Endodermal cell (in vitro differentiated cells): Measurements from ENCODE around the gene UBE2D4. TPM values are rescaled to one million over a fixed set of nuclear protein-coding genes. Genes with fewer than 3 reads are reported as not detected.
"Not testable (repeated sequence)": the region's sequence is repeated elsewhere in the genome, so short reads cannot be mapped to it uniquely, and the experiment has no call there.

Experiments used
- DNase-seq: peaks from one replicate; pipeline ENCODE4 v3.0.0-alpha.2; 2017
- H3K27ac ChIP-seq: 2 replicates; pipeline ENCODE4 v1.5.1; 2013; ENCODE audit warnings: mild to moderate bottlenecking, low read depth, low read length, moderate library complexity
- H3K27me3 ChIP-seq: 2 replicates; pipeline ENCODE4 v1.6.1; 2013; ENCODE audit warnings: mild to moderate bottlenecking, low read length, moderate library complexity; ENCODE audit not compliant: insufficient read depth, control insufficient read depth, poor library complexity, severe bottlenecking
- H3K36me3 ChIP-seq: 2 replicates; pipeline ENCODE4 v1.7.0; 2013; ENCODE audit warnings: mild to moderate bottlenecking, low read length, moderate library complexity; ENCODE audit not compliant: control insufficient read depth, insufficient read depth
- H3K4me1 ChIP-seq: one replicate; pipeline ENCODE4 v1.7.0; 2013; ENCODE audit warnings: low read length; ENCODE audit not compliant: control insufficient read depth, insufficient read depth
- H3K4me3 ChIP-seq: 2 replicates; pipeline ENCODE4 v1.5.1; 2013; ENCODE audit warnings: mild to moderate bottlenecking, low read length, moderate library complexity
- H3K9ac ChIP-seq: 2 replicates; pipeline ENCODE4 v1.6.1; 2013; ENCODE audit warnings: mild to moderate bottlenecking, low read length, moderate library complexity; ENCODE audit not compliant: poor library complexity, severe bottlenecking; ENCODE audit errors: extremely low read depth
- H3K9me3 ChIP-seq: 2 replicates; pipeline ENCODE4 v1.6.1; 2013; ENCODE audit warnings: mild to moderate bottlenecking, low read length, moderate library complexity; ENCODE audit not compliant: control insufficient read depth
- H3K27ac Mint-ChIP-seq: 2 replicates; pipeline ENCODE4 v1.8.0; 2020; ENCODE audit warnings: mixed read lengths
- H3K27me3 Mint-ChIP-seq: 2 replicates; pipeline ENCODE4 v1.8.0; 2021; ENCODE audit warnings: mild to moderate bottlenecking, mixed read lengths; ENCODE audit not compliant: insufficient read depth
- H3K36me3 Mint-ChIP-seq: 2 replicates; pipeline ENCODE4 v1.8.0; 2020; ENCODE audit warnings: low read depth, mixed read lengths
- H3K4me1 Mint-ChIP-seq: 2 replicates; pipeline ENCODE4 v1.8.0; 2020; ENCODE audit warnings: mixed read lengths
- H3K4me3 Mint-ChIP-seq: 2 replicates; pipeline ENCODE4 v1.8.0; 2020; ENCODE audit warnings: mild to moderate bottlenecking, moderate library complexity, mixed read lengths
- H3K9me3 Mint-ChIP-seq: 2 replicates; pipeline ENCODE4 v1.8.0; 2020; ENCODE audit warnings: mild to moderate bottlenecking, mixed read lengths
- WGBS, 2 experiments: methylation state at CpG; one replicate each; pipeline versions ENCODE4 v1.1.5 to v1.1.7; 2013; ENCODE audit warnings: missing lambda C conversion rate in 2 of 2, mixed read lengths in 1 of 2; ENCODE audit not compliant: insufficient coverage in 1 of 2, insufficient read length in 1 of 2; 5-methylcytosine and 5-hydroxymethylcytosine counted together
- total RNA-seq, 2 donors: library from RNA; stranded (reverse); fragmentation: NEBNext Ultra II Directional in 1 of 2; extraction: Animal tissue kit (Norgen Biotek cat#: 25700) in 1 of 2; gene quantifications; 2 replicates in 1 of 2; 3 replicates in 1 of 2; pipeline ENCODE4 v1.2.1, GENCODE V29; 2021
- TF ChIP-seq, protein P1 (sequence below): fragments of 200-600 bp; sonication (generic); conservative IDR thresholded peaks from 2 replicates; pipeline ENCODE4 v1.5.0; 2021; ENCODE audit warnings: antibody characterized with exemption, mild to moderate bottlenecking

The UBE2D4 gene
- total RNA-seq, 2 donors from 2014 or later, result 10.0 to 10.7 TPM

DNA sequence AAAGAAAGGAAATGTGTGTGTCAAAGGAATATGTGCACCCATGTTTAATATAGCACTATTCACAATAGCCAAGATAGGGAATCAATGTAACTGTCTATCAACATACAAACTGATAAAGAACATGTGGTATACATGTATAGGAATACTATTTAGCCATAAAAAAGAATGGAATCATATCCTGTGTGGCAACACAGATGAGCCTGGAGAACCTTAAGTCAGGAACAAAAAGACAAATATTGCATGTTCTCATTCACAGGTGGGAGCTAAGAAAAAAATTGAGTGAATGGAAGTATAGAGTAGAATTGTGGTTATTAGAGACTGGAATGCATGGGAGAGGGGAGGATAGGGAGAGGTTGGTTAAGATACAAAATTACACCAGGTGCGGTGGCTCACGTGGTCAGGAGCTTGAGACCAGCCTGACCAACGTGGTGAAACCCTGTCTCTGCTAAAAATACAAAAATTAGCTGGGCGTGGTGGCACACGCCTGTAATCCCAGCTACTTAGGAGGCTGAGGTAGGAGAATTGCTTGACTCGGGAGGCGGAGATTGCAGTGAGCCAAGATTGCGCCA, 30.3 kb upstream of the UBE2D4 start:
- H3K9me3 ChIP-seq, result no peaks in the 10 kb centered on the region
- no peak overlapping the region for H3K9ac ChIP-seq
- WGBS, 2 experiments, result 92 to 95% methylated on average over 4 to 8 of the region's 8 CpGs
- DNase-seq, result no peak
- H3K4me1 ChIP-seq, result no peaks in the 10 kb centered on the region
- Mint-ChIP-seq H3K9me3 (no peaks in the 10 kb centered on the region), H3K4me3 (no peak overlapping the region), H3K27me3 (no peaks in the 10 kb centered on the region), H3K27ac (no peak overlapping the region), H3K36me3 (peaks cover 4% of the 10 kb centered on the region), H3K4me1 (peaks cover 1% of the 10 kb centered on the region)
- TF ChIP-seq, protein P1, sequence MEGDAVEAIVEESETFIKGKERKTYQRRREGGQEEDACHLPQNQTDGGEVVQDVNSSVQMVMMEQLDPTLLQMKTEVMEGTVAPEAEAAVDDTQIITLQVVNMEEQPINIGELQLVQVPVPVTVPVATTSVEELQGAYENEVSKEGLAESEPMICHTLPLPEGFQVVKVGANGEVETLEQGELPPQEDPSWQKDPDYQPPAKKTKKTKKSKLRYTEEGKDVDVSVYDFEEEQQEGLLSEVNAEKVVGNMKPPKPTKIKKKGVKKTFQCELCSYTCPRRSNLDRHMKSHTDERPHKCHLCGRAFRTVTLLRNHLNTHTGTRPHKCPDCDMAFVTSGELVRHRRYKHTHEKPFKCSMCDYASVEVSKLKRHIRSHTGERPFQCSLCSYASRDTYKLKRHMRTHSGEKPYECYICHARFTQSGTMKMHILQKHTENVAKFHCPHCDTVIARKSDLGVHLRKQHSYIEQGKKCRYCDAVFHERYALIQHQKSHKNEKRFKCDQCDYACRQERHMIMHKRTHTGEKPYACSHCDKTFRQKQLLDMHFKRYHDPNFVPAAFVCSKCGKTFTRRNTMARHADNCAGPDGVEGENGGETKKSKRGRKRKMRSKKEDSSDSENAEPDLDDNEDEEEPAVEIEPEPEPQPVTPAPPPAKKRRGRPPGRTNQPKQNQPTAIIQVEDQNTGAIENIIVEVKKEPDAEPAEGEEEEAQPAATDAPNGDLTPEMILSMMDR, result no peak
- peaks cover 4% of the 10 kb centered on the region for H3K36me3 ChIP-seq
- no peak overlapping the region for H3K4me3 ChIP-seq
- H3K27me3 ChIP-seq, result no peaks in the 10 kb centered on the region
- H3K27ac ChIP-seq, result no peak overlapping the region

DNA sequence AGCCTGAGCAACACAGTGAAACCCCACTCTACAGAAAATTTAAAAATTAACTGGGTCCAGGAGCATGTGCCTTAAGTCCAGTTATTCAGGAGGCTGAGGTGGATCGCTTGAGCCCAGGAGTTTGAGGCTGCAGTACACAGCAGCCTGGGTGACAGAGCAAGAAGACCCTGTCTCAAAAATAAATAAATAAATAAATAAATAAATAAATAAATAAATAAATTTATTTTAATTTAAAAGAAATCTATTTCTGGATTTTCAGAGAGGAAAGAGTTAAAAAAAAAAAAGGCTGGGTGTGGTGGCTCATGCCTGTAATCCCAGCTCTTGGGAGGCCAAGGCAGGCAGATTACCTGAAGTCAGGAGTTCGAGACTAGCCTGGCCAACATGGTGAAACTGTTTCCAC, 27.7 kb upstream of the UBE2D4 start:
- 94 to 98% methylated on average over 2 of the region's 2 CpGs for WGBS, 2 experiments
- H3K9me3 ChIP-seq, H3K4me1 ChIP-seq, H3K4me3 Mint-ChIP-seq, DNase-seq, H3K27ac ChIP-seq, H3K9me3 Mint-ChIP-seq, H3K27me3 Mint-ChIP-seq, H3K36me3 ChIP-seq, H3K27me3 ChIP-seq, H3K36me3 Mint-ChIP-seq, H3K4me1 Mint-ChIP-seq, H3K4me3 ChIP-seq, H3K27ac Mint-ChIP-seq, H3K9ac ChIP-seq: not testable (repeated sequence)

GRCh38 chr7:43902542-43903054, 23.6 kb upstream of the UBE2D4 start:
- no peak overlapping the region for H3K9ac ChIP-seq
- no peaks in the 10 kb centered on the region for H3K27me3 Mint-ChIP-seq
- no peaks in the 10 kb centered on the region for H3K36me3 ChIP-seq
- TF ChIP-seq, protein P1, result no peak
- H3K9me3 Mint-ChIP-seq, result no peaks in the 10 kb centered on the region
- no peaks in the 10 kb centered on the region for H3K4me1 ChIP-seq
- no peak for DNase-seq
- H3K4me1 Mint-ChIP-seq, result peaks cover 7% of the 10 kb centered on the region
- H3K4me3 ChIP-seq, result no peak overlapping the region
- H3K36me3 Mint-ChIP-seq, result no peaks in the 10 kb centered on the region
- no peak overlapping the region for H3K27ac Mint-ChIP-seq
- no peak overlapping the region for H3K27ac ChIP-seq
- H3K27me3 ChIP-seq, result no peaks in the 10 kb centered on the region
- WGBS, 2 experiments, result 94% methylated on average over 5 of the region's 5 CpGs; no CpG with 5 or more reads in 1 of the 2 experiments
- no peak overlapping the region for H3K4me3 Mint-ChIP-seq
- H3K9me3 ChIP-seq, result no peaks in the 10 kb centered on the region
